ENCODE results near the gene FBXO8. TPM values are rescaled to one million over a fixed set of nuclear protein-coding genes. Genes with fewer than 3 reads are reported as not detected.
"Not testable (repeated sequence)": the region's sequence is repeated elsewhere in the genome, so short reads cannot be mapped to it uniquely, and the experiment has no call there.

The FBXO8 gene
- total RNA-seq, 1 donor from 2014 or later, result 41.0 TPM

GRCh38 chr4:174282836-174283506 is 496 bp downstream of the FBXO8 start:
- peak; percentile 97 for DNase-seq

DNA sequence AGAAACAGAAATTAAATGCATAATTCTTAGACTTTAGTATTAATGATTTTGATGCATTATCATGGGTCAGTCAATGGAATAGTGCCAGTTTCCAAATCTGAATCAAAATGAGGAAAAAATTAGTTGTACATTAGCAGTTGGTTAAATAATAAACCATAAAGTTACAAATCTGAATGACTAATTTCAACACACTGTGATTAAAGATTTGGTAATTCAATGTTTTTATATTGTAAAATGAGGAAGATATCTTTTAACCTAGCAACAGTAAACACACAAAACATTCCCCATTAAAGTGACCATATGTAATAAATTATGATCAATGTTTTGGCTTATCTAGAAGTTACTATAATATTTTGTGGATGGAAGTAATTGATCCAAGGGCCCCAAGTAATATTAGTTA is 1.6 kb downstream of the FBXO8 start:
- no peak for DNase-seq

GRCh38 chr4:174281182-174281737 is 2.2 kb downstream of the FBXO8 start:
- no peak for DNase-seq

- DNase-seq, result no peak
Measured at GRCh38 chr4:174279433-174280155, 3.9 kb downstream of the FBXO8 start.

- DNase-seq, result no peak
Measured at GRCh38 chr4:174278467-174278866, 5.0 kb downstream of the FBXO8 start.

GRCh38 chr4:174277433-174277832 is 6.0 kb downstream of the FBXO8 start:
- no peak for DNase-seq

DNA sequence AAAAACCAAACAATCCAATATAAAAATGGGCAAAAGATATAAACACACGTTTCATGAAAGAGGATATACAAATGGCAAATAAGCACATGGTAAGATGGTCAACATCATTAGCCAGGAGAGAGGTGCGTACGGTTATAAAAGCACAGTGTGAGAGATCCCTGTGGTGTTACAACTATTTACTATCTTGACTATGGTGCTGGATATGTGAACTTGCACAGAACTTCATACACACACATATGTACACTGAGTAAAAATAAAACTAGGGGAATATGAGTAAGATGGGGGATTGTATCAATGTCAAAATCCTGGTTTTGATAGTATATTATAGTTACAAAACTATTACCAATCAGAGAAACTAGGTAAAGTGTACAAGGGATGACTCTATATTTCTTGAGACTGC is 8.4 kb downstream of the FBXO8 start:
- DNase-seq, result no peak

DNA sequence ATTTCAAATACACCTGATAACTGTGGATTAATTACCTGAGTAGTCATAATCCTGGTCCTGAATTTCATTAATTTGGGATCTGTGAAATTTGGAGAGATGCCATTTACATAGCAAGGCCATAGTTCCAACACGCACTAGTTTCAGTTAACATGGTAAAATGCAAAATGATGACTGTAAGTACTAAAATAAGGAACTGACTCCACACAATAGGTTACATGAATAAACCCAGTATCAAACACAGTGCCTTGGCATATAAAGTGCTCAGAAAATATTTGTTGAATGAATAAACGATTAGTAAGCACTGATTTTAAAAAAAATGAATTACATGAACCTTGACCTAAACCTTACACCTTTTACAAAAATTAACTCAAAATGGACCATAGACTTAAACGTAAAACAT is 9.0 kb downstream of the FBXO8 start:
- DNase-seq, result no peak

DNA sequence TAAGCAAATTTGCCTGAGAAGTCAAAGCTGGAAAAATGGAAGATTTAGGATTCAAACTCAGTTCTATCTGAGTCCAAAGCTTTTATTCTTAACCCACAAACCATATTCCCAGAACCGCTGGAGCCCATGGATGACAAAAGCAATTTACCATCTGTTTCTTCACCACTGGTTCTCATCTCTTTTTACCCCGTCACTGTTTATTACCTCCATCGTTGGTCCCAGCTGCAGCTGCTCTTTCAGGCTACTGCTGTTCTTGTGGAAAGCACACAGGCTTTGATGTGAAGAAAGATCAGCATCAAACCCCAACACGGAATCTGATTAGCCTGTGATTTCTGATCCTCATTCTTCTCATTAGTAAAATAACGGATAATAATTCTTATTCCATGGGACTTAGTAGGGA is 9.5 kb downstream of the FBXO8 start:
- no peak for DNase-seq

- DNase-seq, result no peak
Measured at GRCh38 chr4:174266416-174266815, 17.1 kb downstream of the FBXO8 start.

DNA sequence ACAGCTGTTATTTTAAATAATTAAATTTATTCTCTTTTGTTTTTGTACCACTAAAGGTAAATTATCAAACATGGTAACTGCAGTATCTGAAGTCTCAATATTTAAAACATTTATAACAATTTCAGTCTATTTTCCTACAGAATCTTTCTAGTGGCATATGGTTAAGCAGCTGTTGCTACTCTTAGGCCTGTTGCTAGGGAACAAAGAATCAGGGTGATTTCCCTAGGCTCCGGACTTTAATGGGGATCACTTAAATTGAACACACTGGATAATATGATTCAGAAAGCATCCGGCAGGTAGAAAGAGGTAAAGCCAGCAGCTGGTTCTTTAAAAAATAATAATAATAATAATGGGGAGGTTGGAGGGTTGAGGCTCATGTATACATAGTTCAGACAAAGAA is 17.6 kb downstream of the FBXO8 start:
- DNase-seq, result no peak

DNA sequence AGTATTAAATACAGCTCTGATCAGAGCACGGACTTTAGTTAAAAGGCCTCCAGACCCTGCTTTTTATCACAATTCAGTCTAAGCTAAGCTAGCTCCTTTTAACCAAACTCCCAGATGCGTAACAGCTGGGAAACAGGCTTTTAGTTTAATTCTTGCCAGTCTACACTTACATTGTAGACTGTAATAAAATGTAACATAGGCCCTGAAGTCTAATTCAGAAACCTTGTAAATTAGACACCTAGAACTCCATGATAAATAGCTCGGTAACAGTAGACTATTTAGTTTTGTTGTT is 20.1 kb downstream of the FBXO8 start:
- DNase-seq, result no peak

DNA sequence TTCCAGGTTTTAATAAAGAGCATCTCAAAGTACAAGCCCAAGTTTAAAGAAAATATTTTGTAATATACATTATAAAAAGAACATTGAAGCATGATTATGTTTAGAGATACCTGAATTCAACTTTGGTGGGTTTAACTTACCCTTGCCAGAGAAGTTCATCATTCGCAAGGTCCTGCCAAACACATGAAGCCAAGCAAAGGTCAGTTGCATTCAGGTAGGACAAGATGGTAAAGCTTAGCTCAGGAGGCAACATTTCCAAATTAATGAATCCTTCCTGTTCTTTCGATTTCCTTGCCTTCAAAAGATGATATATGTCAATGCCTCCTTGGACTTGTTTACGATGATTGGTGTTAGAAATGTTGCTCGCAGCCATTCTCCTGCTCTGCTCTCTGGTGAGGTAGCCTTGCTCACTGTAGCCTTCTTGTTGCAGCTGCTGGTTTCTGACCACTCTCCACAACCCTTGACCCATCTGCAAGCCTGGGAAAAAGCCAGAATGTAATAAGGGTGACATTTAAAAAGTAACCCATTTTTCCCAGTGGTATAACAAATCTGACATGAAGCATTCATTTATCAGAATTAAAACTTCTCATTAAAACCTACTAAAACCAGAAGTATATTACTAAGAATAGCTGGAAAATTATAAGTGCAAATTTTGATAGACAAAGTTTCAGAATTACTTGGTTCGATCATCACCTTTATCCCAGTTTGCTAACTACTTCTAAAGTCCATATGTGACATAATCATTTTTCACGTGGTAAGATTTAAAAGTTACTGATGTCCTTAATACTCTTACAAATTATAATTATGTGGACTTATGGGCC is 20.6 kb downstream of the FBXO8 start:
- no peak for DNase-seq

DNA sequence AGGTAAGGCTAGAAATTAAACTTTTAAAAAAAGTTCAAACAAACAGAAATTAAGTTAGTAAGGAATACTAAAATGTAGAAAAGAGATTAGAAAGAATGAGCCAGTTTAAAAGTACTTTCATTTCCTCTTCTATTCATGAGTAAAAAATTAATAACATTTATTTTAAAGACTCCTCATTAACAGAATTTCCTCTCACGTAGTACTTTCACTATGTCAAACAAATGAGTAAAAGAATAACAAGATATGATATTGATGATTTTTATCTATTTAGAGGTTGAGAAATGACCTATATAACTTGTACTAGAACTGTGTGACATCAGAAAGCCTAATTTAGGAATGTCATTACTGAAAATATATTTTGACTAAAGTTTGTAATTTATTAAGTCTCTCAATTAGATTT is 22.0 kb downstream of the FBXO8 start:
- DNase-seq, result not testable (repeated sequence)

DNA sequence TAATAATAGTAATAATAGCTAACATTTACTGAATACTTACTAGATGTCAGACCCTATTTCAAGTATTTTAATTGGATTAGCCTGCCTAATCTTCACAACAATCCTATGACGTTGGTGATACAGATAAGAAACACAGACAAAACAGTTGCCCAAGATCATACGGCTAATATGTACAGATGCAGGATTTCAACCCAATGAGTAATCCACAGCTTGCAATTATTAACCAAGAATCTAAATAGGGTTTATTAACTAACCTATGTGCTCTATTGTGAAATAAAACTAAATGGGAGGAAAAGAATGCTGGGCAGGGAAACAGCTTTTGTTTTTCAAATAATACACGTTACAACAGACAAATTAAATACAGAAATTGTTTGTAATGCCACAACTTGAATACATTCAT is 23.4 kb downstream of the FBXO8 start:
- peak; percentile 6 for DNase-seq

- no peak for DNase-seq
Measured at GRCh38 chr4:174259580-174259979, 23.9 kb downstream of the FBXO8 start.

GRCh38 chr4:174256277-174256713 is 27.2 kb downstream of the FBXO8 start:
- no peak for DNase-seq

DNA sequence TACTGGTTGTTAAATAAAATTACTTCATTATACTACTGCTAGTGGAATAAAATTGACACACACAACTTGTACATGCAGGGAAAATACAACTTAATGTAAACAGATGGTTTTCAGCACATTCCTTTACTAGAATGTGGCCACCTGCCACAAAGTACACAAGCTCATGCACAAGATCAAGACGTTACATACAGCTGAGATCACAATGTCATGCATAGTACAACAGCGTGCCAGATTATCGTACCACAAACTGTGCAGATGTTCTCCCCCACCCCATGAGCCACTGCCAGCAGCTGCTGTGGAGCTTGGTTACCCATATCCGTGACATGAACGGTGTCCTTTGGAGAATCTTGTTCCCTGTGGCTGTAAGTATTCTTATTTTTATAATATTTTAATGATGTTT is 27.7 kb downstream of the FBXO8 start:
- no peak for DNase-seq

GRCh38 chr4:174255374-174255773 is 28.1 kb downstream of the FBXO8 start:
- no peak for DNase-seq

GRCh38 chr4:174254613-174255012 is 28.9 kb downstream of the FBXO8 start:
- DNase-seq, result no peak

DNA sequence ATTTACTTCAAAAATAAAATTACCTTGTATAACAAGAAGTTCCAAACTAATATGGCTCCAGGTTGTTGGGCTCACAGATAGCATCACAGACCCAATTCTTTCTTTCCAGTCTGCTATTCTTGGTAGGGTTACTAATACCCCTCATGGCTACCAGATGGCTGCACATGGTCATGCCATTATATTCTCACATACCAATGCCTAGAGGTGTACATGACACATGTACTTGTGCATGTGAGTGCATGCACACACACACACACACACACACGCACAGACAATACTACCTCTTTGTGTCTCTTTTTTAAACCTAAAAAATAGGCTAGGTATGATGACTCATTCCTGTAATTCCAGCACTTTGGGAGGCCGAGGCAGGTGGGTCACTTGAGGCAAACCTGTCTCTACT is 31.1 kb downstream of the FBXO8 start:
- no peak for DNase-seq

DNA sequence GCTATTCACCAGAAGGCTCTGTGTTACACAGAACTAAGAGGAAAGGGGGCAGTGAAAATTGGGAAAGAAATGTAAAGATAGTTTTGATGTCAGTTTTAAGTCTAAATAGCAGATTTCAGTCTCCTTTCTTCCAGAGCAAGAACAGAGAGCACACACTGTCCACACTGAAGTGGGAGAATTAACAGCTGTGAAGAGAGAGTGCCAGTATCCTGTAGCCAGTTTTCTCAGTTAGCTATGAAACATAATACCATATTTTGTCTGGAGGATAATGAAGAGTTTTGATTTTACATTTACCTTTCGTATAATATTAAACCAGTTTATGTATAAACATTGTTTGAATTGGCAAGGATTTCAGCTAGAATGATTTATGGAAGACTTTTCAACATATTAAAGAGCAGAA is 35.1 kb downstream of the FBXO8 start:
- no peak for DNase-seq

- no peak for DNase-seq
Measured at GRCh38 chr4:174245714-174246113, 37.8 kb downstream of the FBXO8 start.

DNA sequence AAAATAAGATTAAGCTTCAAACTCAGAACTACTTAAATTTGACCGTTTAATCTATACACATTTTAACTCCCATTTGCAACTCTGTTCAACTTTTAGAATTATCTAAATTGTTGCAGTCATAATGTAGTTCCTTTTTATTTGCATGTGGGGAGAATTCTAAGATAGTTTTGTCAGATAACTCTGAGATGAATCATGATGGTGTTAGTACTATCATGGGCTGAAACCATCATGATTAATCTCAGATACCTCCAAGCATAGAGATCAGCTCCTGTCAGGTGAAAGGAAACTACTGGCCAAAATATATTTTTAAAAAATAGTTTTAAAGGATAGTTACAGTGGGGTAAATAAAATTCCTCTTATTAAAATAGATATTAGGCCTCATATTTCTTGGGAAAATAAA is 39.0 kb downstream of the FBXO8 start:
- no peak for DNase-seq

Measured in dermis blood vessel endothelial cell (primary cell).